SK-N-DZ (cell line): ENCODE data around the gene LDAH.

ENCODE experiments used
- DNase-seq: peaks from one replicate; pipeline ENCODE4 v3.0.0-alpha.2; 2015; ENCODE audit warnings: low spot score

LDAH gene

GRCh38 chr2:20781656-20782265 is 41.1 kb downstream of the LDAH start:
- DNase-seq: no peak

- no peak for DNase-seq
Measured at GRCh38 chr2:20771299-20771698, 51.6 kb downstream of the LDAH start.

- no peak for DNase-seq
Measured at GRCh38 chr2:20766798-20767644, 55.9 kb downstream of the LDAH start.

- DNase-seq: no peak
Measured at GRCh38 chr2:20766213-20766612, 56.7 kb downstream of the LDAH start.

DNA sequence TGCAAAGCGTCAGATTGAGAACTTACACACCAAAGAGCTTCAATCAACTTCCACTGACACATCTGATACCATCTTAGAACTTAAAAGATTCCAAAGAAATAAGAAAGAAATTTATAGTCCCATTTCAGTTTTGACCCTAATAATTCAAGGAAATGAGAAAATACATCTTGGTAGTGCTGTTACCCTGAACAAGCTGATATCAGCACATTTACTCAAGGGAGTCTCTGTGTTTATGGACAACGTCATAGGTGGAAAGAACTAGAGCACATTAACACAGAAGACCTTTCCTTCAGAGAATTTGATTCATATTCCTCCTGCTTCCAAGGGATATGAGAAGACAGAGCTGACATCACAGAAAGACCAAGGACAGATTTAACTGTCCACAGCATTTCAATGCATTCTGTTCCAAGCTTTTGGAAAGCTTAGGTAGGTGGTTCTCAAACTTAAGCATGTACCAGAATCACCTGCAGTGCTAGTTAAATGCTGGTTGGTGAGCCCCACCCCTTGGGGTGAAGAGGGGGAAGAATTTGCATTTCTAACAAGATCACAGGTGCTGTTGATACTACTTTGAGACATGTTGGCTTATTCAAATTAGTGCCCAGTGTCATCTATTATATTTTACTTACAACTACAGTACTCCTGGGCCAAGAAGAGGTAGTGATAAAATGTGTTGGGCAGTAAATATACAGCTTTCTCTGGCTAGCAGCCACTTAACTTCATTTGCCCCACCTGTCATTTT is 59.8 kb downstream of the LDAH start:
- no peak for DNase-seq

GRCh38 chr2:20759487-20759886 is 63.4 kb downstream of the LDAH start:
- DNase-seq: no peak

DNA sequence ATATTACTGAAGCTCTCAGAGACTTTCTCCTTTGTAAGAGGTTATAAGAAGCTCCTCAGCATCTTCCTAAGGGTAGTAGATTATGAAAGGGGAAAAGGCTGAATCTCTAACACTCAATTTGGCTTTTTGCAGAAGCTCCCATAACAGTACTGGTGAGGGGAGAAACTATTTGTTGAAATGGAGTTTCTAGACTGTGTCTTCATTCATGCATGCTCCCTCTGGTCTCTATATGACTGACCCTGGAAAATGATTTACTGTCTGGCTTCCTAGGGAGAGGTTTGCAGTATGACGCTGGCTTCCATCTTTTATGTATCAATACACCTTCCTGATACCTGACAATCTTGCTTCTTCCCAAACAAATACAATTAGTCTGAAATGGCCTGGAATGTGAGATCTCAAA is 63.9 kb downstream of the LDAH start:
- no peak for DNase-seq

DNA sequence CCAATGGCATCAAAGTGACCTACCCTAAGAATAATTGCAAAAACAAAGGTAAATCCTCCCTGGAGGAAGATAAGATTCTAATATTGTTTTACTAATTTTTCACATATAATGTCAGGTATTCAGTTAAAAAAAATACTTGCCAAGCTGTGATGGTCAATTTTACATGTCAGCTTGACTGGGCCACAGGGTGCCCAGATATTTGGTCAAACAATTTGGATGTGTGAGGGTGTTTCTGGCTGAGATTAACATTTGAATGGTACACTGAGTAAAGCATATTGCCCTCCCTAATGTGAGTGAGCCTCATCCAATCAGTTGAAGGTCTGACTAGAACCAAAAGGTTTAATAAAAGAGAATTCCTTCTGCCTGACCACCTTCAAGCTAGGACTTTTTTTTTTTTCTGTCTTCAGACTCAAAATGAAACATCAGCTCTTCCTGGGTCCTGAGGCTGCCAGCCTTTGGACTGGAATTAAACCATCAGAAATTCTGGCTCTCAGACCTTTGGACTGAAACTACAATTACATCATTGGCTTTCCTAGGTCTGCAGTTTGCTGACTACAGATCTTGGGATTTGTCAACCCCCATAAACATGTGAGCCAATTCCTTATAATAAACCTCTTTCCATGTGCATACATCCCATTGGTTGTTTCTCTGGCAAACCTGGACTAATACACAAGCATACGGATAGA is 65.4 kb downstream of the LDAH start:
- no peak for DNase-seq

- DNase-seq: no peak
Measured at GRCh38 chr2:20755132-20755800, 67.6 kb downstream of the LDAH start.

GRCh38 chr2:20752293-20752692 is 70.6 kb downstream of the LDAH start:
- no peak for DNase-seq

DNA sequence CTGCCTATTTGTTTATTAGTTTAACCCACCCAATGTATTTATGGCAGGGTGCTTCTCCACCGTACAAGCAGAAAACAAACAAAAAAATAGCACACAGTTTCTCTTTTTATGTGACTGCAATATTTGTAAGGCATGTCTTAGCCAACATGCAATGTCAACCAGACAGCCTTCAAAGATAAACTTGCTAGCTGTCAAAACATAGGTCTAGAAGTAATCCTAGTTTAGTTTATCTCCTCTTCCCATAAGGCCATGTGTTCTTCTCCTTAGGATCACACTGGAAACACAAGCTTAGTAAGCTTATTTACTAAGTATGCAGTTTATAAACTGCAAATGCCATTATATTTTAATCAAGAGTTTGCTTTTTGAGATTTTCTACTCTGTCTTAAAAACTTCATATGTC is 75.6 kb downstream of the LDAH start:
- no peak for DNase-seq

DNA sequence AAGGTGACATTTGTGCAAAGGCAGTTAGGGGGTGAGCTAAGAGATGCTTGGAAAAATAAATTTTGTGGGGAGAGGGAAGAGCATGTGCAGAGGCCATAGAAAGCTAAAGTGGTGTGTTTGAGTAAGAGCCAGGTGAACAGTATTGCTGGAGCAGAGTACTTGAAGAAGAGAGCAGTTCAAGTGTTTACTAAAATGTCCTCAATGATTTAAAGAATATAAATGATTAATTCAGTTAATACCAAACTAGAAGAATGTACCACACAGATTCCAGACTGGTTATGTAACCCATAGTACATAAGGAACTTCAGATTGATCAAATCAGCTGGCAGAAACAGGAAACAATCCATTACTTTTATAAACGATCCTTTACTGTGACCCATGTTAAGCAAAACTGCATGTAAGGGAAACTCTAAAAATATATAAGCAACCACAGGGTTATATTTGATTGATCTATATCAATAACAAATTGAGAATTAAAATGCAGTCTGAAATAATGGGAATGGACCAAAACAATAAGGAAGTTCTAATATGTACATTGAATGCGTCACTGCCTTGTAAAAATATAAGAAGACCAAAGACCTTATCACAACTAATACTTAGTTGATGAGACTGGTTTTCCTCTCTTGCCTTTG is 76.9 kb downstream of the LDAH start:
- no peak for DNase-seq

DNA sequence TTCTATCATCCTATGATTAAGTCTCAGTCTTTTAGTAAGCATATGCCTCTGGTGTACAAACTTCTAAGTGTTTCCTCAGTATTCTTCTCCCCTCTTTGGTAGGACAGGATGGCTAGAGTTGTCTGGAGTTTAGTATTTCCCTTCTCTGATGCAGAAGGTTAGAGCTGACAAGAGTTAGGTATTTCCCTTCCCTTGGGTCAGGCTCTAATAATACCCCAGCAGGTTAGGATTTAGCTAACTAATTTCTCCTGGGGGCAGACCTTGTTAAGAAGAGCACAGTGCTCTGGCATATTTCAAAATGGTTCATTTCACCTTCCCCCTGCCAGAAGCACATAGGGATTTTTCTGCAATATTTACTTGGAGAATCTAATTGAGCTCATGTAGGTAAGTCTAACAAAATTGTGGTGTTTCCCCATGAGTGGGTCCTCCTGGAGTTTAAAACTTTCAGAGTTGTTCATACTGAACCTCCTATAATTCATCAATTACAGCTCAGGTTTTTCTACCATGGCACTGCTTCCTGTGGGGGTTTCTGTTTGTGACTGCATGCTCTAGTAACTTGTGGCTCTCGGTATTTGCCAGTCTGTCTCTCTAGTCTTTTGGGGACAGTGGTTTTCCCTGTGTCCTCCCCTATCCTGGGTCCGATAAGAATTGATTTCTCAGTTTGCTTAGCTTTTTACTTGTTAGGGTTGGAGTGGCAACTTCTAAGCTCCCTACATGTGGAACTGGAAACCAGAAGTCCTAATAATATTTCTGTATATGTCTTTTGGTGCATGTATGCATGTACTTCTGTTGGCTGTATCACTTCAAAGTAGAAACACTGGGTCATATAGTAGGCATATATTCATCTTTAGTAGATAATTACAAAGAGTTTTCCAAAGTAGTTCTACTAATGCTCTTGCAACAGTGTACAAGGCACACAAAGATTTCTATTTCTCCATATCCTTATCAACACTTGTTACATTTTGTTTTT is 78.2 kb downstream of the LDAH start:
- DNase-seq: no peak

- no peak for DNase-seq
Measured at GRCh38 chr2:20738772-20739171, 84.1 kb downstream of the LDAH start.

DNA sequence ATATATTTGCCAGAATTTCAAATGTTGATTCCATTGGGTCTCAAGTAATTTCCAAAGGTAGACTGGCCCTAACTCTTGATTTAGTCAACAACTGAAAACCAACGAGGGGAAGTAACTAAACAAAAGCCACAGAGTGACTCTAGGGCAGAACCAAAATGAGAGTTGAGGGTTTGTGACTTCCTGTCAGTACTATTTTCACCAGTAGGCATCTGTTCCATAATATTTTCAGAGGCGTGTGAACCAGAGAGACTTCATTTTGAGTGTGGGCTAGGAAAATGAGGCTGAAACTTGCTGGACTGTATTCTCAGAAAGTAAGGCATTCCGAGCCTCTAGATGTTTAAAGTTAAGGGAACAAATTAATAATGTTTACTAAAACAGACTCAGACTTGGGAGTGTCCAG is 85.4 kb downstream of the LDAH start:
- DNase-seq: no peak

DNA sequence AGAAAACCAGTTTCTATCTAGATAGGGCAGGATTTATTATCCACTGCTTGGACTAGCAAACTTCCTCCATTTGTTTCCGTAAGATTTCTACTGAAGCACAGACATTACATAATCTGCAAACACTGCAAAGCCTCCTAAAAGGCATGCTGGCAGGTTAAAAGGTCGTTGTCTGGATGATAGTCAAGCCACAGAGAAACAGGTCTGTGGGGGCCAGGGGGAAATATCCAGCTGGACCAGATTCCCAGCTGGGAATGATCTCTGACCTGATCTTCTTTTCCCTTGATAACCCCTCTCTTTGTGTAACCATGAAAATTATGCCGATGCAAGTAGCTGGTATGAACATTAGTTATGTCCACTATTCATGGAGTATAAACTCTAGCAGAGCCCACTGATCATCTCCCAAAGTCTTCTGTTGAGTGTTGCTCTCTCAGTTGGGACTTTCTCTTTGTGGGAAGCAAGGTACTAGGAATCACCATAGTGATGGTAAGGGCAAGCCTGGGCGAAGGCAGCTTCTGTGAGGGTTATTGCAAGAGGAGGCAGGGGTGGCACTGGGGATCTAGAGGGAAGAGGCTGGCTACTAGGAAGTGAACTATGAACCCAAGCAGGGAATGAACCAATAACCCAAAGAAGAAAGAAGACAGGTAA is 94.7 kb downstream of the LDAH start:
- peak; percentile 12 for DNase-seq

DNA sequence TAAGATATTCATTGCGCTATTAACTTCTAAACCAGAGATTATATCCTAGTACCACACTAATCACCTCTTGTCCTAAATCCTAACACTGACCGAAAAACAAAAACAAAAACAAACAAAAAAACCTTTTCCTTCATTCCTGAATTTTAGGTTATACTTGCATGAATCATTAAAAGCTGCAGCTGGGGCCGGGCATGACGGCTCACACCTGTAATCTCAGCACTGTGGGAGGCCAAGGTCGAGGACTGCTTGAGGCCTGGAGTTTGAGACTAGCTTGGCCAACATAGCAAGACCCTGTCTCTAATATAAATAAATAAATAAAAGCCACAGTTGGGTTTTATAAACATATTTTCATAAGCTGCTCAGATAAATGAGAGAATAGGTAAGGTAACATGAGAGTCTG is 96.0 kb downstream of the LDAH start:
- no peak for DNase-seq

GRCh38 chr2:20725782-20726181 is 97.1 kb downstream of the LDAH start:
- DNase-seq: peak; percentile 22

GRCh38 chr2:20724500-20725053 is 98.3 kb downstream of the LDAH start:
- DNase-seq: no peak
